Brain microvascular endothelial cell (primary cell): ENCODE data around the gene NFU1.

Experiments used
- DNase-seq: peaks from one replicate; pipeline ENCODE4 v3.0.0-alpha.2; 2020
- H3K27ac ChIP-seq: fragments of 250-450 bp; sonication (Bioruptor Pico); 2 replicates; pipeline ENCODE4 v1.5.1; 2020; ENCODE audit warnings: mild to moderate bottlenecking, moderate library complexity
- H3K27me3 ChIP-seq: fragments of 250-450 bp; sonication (Bioruptor Pico); replicated peaks from 2 replicates; pipeline ENCODE4 v1.5.1; 2020; ENCODE audit warnings: mild to moderate bottlenecking
- H3K36me3 ChIP-seq: fragments of 250-450 bp; sonication (Bioruptor Pico); replicated peaks from 2 replicates; pipeline ENCODE4 v1.5.1; 2020; ENCODE audit warnings: mild to moderate bottlenecking
- H3K4me3 ChIP-seq: 2 replicates; pipeline ENCODE4 v1.5.1; 2011; ENCODE audit warnings: low read depth, mild to moderate bottlenecking, control low read depth, low read length, moderate library complexity
- in situ Hi-C: cut with HindIII; loops from 2 replicates; pipeline ENCODE4 v1.10.0; 2017; ENCODE audit warnings: low sequenced_read_pairs, low pct_ligation_motif_present
- TF ChIP-seq, protein P1 (sequence below): IDR thresholded peaks from 2 replicates; pipeline ENCODE4 v1.5.1; 2011; ENCODE audit warnings: low read depth, mild to moderate bottlenecking, moderate library complexity, low read length, control low read depth, inconsistent platforms; ENCODE audit errors: missing control alignments

The NFU1 gene

DNA sequence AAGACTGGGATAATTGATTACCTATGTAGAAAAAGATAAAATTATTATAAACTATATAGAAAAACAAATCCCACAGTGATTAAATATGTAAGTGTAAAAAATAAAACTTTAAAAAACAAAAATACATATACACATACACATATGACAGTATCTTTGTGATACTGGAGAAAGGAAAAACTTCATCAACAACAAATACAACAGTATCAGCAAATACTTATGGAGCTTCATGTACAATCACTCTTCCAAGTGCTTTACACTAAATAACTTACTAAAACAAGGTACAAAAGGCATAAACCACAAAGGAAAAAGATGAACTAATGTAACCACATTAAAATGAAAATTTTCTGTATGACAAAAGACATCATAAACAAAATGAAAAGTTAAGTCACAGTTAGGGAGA, 26.1 kb downstream of the NFU1 start:
- no peak for DNase-seq
- Histone ChIP-seq H3K27me3 (no peaks in the 10 kb centered on the region), H3K36me3 (peaks cover 7% of the 10 kb centered on the region), H3K27ac (no peak overlapping the region), H3K4me3 (no peak overlapping the region)
- TF ChIP-seq, protein P1, sequence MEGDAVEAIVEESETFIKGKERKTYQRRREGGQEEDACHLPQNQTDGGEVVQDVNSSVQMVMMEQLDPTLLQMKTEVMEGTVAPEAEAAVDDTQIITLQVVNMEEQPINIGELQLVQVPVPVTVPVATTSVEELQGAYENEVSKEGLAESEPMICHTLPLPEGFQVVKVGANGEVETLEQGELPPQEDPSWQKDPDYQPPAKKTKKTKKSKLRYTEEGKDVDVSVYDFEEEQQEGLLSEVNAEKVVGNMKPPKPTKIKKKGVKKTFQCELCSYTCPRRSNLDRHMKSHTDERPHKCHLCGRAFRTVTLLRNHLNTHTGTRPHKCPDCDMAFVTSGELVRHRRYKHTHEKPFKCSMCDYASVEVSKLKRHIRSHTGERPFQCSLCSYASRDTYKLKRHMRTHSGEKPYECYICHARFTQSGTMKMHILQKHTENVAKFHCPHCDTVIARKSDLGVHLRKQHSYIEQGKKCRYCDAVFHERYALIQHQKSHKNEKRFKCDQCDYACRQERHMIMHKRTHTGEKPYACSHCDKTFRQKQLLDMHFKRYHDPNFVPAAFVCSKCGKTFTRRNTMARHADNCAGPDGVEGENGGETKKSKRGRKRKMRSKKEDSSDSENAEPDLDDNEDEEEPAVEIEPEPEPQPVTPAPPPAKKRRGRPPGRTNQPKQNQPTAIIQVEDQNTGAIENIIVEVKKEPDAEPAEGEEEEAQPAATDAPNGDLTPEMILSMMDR = no peak
- in situ Hi-C loops = no loop called here

DNA sequence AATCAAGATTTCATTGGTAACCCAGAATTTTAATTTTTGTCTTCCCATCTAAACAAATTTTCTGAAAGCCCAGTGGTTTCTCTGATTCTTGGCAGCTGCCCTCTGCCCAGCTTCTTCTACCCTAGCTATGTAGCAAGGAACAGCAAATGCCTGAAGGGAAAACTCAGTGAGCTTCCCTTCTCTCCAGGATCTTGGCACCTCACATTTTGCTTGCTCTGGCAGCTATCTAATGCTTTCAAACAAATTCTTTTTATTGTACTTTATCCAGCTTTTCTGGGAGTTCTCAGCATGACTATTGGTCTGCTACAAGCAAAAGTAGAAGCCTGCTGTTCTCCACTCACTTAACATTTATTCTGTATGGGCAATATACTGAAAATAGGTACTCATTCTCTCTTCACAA, 31.9 kb downstream of the NFU1 start:
- Histone ChIP-seq H3K36me3 (peaks cover 17% of the 10 kb centered on the region), H3K27me3 (no peaks in the 10 kb centered on the region), H3K4me3 (no peak overlapping the region), H3K27ac (no peak overlapping the region)
- no peak for DNase-seq
- in situ Hi-C loops = no loop called here
- TF ChIP-seq, protein P1 = no peak

DNA sequence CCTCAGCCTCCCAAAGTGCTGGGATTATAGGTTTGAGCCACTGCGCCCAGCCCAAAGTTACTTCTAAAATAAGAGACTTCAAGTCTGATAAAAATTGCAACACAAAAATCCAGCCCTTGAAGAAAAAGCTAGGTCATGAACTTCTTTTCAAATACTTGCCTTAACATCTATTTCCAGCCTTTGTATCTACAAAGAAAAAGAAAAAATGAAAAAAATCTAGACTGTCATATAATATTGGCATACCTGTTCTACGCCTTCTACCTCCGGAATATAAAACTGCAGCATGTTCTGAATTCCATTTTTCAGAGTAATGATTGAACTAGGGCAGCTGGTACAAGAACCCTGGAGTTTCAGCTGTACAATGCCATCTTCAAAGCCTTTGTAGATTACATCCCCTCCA, 37.1 kb downstream of the NFU1 start:
- TF ChIP-seq, protein P1 = no peak
- H3K4me3 ChIP-seq = no peak overlapping the region
- H3K36me3 ChIP-seq = peaks cover 18% of the 10 kb centered on the region
- no peak overlapping the region for H3K27ac ChIP-seq
- no peak for DNase-seq
- H3K27me3 ChIP-seq = no peaks in the 10 kb centered on the region
- in situ Hi-C loops = no loop called here

DNA sequence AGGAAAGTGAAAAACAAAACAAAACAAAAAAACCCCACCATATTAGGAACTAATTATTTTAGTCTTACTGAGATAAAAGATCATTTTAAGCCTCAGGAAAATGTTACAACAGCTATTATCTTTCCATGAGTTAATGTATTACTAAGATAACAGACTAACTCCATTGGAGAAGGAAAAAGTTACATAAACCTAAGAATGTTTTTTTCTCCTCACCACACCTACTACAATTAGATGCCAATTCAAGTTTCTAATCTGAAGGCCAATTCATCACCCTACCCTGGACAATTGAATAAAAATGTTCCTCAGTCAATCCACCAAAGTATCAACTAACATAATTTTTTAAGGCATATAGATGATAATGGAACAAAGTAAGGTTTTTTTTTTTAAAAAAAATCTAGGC, 40.0 kb downstream of the NFU1 start:
- no peak overlapping the region for H3K27ac ChIP-seq
- H3K4me3 ChIP-seq = no peak overlapping the region
- in situ Hi-C loops = no loop called here
- TF ChIP-seq, protein P1 = no peak
- no peaks in the 10 kb centered on the region for H3K27me3 ChIP-seq
- no peak for DNase-seq
- H3K36me3 ChIP-seq = peaks cover 20% of the 10 kb centered on the region

DNA sequence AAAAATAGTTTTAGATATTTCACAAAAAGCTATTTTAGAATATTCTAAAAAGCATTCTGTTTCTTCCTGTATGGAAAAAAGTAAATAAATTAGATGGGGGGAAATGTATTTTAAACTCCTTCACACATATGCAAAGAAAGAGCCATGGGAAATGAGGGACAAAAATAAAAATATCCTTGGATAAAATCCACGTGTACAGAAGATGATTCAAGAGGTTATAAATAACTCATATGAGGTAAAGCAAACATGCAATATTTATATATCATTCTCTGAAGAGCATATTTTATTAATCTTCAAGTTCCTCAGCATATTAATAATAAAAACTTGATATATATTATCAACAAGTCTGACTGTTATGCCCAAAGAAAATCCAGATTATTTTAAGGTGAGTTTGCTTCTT, 41.4 kb downstream of the NFU1 start:
- TF ChIP-seq, protein P1 = no peak
- no peak overlapping the region for H3K4me3 ChIP-seq
- peaks cover 20% of the 10 kb centered on the region for H3K36me3 ChIP-seq
- no peak for DNase-seq
- in situ Hi-C loops = no loop called here
- no peak overlapping the region for H3K27ac ChIP-seq
- no peaks in the 10 kb centered on the region for H3K27me3 ChIP-seq

DNA sequence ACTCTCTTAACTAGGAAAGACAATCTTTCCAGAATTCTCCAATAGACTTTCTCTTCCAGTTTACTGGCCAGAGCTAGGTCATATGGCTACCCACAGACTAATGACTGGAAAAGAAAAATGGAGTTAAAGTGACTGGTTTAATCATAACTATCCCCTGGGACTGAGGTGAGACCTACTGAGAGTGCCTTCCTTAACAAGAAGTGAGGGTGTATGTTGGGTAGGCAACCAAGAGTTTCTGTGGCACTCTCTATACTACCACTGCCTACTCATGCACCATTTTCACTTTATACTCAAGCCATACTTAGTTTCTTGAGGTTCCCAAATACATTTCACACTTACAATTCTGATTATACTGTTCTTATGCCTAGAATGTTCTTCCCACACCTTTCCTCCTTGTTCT, 43.3 kb downstream of the NFU1 start:
- Histone ChIP-seq H3K27me3 (no peaks in the 10 kb centered on the region), H3K36me3 (peaks cover 18% of the 10 kb centered on the region), H3K27ac (no peak overlapping the region), H3K4me3 (no peak overlapping the region)
- in situ Hi-C loops = no loop called here
- no peak for DNase-seq
- TF ChIP-seq, protein P1 = no peak
